ENCODE measurements around the gene MAMDC2.

GRCh38 chr9:70159630-70160029, 116.0 kb downstream of the MAMDC2 start:
- TF ChIP-seq, protein P1, sequence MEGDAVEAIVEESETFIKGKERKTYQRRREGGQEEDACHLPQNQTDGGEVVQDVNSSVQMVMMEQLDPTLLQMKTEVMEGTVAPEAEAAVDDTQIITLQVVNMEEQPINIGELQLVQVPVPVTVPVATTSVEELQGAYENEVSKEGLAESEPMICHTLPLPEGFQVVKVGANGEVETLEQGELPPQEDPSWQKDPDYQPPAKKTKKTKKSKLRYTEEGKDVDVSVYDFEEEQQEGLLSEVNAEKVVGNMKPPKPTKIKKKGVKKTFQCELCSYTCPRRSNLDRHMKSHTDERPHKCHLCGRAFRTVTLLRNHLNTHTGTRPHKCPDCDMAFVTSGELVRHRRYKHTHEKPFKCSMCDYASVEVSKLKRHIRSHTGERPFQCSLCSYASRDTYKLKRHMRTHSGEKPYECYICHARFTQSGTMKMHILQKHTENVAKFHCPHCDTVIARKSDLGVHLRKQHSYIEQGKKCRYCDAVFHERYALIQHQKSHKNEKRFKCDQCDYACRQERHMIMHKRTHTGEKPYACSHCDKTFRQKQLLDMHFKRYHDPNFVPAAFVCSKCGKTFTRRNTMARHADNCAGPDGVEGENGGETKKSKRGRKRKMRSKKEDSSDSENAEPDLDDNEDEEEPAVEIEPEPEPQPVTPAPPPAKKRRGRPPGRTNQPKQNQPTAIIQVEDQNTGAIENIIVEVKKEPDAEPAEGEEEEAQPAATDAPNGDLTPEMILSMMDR (IDR thresholded peaks at IDR 0.05; ENCODE audit: low read depth, low read length): no peak
- TF ChIP-seq, protein P2, sequence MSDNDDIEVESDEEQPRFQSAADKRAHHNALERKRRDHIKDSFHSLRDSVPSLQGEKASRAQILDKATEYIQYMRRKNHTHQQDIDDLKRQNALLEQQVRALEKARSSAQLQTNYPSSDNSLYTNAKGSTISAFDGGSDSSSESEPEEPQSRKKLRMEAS (IDR thresholded peaks at IDR 0.05; ENCODE audit: low read depth, low read length): no peak

Data from NB4 (cell line).